ENCODE measurements around the gene ZNF679.
"Not testable (repeated sequence)": the region's sequence is repeated elsewhere in the genome, so short reads cannot be mapped to it uniquely, and the experiment has no call there.

ZNF679 gene

DNA sequence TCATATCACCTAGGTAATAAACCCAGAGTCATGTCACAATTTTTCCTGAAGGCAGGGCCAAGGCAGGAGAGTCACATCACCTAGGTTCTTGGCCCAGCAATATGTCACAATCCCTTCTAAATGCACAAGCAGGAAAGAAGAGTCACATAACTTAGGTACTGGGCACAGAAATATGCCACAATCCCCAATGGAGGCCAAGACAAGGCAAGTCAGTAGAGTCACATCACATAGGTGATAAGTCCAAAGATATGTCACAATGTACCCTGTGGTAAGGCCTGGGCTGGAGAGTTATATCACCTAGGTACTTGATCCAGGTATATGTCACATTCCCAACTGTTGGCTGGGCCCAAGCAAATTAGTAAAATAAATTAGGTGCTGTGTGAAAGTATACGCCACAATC, at the start of gene ZNF679:
Gene ZNF679 (plus strand): TSS at position 301 of the 400 bp plus-strand sequence. CDS start 20,644 bp downstream, outside the sequence.
- not testable (repeated sequence) for DNase-seq

DNA sequence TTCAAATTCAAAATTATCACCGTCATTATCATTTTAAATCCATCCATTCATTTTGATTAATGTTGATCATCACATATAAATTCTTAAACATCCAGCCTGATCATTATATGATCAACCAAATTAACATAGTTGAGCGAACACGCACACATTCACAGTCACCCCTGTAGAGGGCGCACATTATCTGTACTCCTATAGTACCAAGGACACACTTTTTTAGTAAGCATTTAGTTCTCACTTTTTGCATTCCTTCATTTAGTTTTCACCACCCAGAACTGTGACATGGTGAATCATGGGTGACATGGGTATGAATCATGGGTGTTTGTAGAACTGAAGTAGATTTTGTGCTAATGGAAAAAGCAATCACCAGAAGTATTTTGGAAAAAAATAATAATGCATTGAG, 47.3 kb upstream of the ZNF679 start:
- DNase-seq: no peak

DNA sequence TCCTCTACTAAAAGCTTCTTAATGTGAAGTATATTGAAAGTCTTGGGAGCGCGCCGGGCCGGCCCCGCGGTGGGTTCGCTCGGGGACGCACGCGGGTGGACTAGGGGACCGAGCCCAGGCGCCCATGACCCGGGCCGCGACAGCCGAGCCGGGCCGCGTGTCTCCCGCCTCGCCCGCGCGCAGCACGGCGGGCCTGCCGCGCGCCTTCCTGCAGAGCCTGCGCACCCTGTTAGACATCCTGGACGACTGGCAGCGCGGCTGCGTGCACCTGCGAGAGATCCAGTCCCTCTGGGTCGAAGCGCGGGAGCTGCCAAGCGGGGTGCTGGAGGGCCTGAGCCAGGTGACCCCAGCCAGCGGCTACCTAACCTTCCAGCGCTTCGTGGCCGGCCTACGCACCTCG, 46.7 kb upstream of the ZNF679 start:
- DNase-seq: no peak

DNA sequence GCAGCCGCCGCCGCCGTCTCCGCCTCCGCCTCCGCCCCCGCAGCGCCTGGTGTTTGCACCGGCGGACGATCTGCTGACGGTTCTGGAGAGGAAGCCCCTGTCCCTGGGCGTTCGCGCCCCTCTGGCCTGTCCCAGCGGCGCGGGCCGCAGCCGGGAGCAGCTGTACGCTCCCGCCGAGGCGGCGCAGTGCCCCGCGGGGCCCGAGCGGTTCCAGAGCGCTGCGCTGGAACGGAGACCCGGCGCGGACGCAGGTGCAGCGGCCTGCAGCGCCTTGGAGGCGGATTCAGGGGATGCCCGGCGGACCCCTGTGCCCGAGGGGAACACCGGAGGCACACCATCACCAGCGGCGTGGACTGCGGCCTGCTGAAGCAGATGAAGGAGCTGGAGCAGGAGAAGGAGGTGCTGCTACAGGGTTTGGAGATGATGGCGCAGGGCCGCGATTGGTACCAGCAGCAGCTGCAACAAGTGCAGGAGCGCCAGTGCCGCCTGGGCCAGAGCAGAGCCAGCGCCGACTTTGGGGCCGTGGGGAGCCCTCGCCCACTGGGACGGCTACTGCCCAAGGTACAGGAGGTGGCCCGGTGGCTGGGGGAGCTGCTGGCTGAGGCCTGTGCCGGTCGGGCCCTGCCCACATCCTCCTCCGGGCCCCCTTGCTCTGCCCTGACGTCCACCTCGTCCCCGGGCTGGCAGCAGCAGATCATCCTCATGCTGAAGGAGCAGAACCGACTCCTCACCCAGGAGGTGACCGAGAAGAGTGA, 46.1 kb upstream of the ZNF679 start:
- DNase-seq: no peak

DNA sequence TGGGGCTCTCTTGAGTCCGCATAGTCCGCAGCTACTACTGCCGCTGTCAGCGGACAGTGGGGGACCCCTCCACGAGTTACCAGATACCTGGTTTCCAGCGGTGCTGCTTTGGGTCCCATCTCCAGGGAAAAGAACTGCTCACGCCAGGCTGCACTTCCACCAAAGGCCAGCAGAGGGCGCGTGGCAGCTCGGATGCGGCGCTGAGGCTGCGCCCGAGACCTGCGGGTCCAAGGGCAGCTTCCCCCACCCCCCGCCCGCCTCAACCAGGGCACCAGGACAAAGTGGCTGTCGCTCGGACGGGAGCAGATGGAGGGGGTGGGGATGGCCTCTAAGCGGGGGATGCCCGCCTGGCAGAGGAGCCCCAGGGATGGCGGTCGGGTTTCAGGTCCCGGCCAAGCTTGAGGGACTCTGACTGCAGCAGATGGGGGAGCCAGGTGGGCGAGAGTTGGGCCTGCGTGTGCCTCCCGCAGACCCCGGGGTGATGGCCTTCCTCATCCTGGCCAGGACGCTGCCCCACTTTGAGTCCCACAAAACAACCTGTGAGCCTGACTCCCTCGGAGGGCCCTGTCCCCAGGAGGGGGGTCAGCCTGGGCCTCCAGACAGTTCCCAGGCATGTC, 45.0 kb upstream of the ZNF679 start:
- DNase-seq: peak; percentile 46

DNA sequence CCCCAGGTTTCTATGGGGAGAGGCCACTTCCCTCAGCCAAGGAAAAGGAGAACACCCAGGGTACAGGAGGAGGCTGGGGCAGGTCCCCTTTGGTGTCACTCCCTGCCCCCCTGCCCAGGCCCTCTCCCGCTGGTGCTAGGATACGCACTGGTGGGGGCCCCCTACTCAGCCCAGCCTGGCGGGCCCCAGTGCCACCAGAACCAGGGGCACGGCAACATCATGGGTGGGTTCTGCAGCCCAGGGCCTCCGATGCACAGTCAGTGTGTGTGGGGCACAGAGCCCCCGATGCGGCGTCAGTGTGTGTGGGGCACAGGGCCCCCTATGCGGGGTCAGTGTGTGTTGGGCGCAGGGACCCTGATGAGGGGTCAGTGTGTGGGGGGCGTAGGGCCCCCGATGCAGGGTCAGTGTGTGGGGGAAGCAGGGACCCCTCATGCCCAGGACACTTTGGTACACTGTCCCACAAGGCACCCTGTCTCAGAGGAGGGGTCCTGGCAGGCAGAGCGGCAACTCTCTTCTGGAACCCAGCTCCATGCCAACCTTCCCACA, 44.4 kb upstream of the ZNF679 start:
- DNase-seq: no peak

DNA sequence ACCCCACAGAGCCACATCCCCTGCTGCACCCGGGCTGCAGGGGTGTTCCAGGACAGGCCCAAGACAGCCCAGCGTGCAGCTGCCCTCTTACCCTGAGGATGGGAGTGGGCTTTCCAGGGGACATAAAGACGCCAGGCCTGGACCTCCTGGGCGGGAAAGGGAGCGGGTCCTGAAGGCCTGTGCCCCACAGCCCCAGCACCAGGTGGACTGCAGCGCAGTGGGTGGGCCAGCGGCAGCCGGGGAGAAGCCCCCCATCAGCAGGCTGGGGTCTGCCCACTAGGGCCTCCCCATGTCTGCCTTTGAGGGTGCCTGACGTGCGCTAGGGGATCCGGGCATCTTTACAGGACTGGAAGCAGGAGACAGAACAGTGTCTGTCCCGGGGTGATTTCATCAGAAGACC, 43.9 kb upstream of the ZNF679 start:
- no peak for DNase-seq

DNA sequence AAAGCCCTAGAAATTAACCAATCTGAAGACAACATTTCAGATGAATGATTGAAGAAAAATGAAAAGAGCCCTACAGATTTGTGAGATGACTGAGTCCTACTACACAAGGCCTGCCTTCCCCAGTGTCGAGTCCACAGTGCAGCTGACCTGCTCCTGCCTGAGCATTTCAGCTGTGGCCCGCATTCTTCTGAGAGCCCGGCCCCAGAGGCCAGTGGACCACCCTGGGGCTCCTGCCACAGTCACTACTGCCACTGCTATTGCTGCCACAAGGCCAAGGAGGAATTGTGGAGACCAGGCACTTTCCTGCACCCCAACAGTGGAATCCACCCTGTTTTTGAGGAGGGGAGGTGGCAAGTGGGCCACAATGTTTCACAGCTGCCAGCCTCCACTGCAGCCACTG, 40.9 kb upstream of the ZNF679 start:
- no peak for DNase-seq

DNA sequence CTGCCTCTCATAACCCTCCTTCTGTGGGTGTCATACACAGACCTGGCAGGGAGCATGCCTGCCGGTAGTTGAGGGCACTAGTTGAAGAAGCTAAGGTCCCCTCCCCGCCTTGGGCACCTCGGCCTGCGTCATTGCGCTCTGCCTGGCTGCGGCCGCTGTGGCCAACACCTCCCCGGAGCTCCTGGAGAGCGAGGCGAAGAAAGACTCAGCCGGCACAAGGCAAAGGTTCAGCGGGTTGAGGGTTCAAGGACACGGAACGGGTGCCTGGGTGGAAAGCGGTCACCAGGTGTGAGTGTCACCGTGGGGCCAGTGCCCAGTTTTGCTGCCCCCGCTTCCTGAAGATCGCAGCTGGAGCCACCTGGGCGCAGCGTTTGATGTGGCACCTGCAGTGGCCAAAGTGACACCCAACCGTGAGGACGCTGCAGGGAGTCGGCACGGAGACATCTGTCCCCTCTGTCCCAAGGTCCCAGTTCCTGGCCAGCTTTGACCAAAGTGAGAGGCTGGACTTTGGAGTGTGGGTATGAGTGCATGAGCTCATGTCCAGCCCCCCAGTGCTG, 36.0 kb upstream of the ZNF679 start:
- DNase-seq: no peak

DNA sequence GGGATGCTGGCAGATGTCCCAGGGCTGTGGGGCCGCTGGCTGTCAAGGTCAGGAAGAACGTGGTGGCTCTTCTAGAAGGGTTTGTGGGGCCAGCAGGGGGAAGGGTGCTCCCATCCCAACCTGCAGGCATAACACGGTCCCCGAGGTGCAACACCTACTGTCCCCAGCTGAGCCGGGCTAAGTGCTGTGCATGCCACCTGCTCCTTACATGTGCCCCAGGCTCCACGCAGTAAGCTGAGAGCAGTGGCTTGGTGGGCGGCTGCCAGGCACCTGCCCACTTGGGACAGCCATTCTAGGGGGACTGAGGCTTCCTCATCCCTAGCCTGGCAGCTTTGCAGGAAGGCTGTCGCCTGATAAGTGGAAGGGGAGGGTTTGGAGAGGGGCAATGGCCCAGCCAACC, 35.5 kb upstream of the ZNF679 start:
- no peak for DNase-seq

DNA sequence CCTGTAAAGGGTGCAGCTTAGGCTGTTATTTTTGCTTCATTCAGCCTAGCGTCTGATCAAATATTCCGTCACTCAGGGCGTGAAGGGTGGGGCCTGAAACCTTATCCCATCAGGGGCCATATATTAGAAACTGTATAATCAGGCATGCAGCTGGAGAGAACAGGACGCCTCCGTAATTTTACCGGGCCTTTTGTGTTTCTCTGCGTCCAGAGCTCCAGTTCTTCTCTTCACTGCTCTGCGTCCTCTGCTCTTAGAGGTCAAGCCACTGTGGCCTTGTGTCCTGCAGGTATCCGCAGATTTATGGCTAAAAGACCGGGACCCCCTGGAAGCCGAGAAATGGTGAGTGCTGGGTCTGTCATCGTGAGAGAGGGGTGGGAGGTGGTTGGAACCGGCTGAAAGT, 21.4 kb upstream of the ZNF679 start, which contains the start of gene ZNF735:
Gene ZNF735 (plus strand): TSS at position 301 of the 400 bp plus-strand sequence. CDS start 0 bp downstream, at position 301.
- DNase-seq: no peak

DNA sequence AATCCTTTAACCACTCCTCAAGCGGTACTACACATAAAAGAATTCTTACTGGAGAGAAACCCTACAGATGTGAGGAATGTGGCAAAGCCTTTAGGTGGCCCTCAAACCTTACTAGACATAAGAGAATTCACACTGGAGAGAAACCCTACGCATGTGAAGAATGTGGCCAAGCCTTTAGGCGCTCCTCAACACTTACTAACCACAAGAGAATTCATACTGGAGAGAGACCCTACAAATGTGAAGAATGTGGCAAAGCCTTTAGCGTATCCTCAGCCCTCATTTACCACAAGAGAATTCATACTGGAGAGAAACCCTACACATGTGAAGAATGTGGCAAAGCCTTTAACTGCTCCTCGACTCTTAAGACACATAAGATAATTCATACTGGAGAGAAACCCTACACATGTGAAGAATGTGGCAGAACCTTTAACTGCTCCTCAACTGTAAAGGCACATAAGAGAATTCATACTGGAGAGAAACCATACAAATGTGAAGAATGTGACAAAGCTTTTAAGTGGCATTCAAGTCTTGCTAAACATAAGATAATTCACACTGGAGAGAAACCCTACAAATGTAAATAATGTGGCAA, 8.5 kb upstream of the ZNF679 start:
- DNase-seq: not testable (repeated sequence)

DNA sequence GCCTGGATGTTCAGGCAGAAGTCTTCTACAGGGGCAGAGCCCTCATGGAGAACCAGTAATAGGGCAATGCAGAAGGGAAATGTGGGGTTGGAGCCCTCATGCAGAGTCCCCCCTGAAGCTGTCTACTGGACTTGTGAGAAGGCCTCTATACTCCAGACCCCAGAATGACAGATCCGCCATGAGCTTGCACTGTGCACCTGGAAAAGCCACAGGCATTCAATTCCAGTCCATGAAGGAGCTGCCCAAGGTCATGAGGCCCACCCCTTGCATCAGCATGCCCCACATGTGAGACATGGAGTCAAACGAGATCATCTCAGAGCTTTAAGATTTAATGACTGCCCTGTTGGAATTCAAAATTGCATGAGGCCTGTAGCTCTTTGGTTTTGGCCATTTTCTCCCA, 4.9 kb upstream of the ZNF679 start:
- no peak for DNase-seq

DNA sequence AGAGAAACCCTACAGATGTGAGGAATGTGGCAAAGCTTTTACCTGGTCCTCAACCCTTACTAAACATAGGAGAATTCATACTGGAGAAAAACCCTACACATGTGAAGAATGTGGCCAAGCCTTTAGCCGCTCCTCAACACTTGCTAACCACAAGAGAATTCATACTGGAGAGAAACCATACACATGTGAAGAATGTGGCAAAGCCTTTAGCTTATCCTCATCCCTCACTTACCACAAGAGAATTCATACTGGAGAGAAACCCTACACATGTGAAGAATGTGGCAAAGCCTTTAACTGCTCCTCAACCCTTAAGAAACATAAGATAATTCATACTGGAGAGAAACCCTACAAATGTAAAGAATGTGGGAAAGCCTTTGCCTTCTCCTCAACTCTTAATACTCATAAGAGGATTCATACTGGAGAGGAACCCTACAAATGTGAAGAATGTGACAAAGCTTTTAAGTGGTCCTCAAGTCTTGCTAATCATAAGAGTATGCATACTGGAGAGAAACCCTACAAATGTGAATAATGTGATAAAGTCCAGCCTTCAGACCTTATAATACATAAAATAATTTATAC, 38.2 kb downstream of the ZNF679 start:
- DNase-seq: no peak

DNA sequence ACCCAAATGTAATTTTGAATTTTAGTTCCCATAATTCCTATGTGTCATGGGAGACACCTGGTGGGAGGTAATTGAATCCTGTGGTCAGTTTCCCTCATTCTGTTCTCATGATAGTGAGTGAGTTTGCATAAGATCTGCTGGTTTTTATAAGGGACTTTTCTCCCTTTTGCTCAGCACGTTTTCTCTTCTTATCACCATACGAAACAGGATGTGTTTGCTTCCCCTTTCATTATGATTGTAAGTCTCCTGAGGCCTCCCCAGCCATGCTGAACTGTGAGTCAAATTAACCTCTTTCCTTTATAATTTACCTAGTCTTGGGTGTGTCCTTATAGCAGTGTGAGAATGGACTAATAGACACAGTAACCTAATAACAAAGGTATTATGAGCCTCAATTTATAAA, 49.4 kb downstream of the ZNF679 start:
- no peak for DNase-seq

DNA sequence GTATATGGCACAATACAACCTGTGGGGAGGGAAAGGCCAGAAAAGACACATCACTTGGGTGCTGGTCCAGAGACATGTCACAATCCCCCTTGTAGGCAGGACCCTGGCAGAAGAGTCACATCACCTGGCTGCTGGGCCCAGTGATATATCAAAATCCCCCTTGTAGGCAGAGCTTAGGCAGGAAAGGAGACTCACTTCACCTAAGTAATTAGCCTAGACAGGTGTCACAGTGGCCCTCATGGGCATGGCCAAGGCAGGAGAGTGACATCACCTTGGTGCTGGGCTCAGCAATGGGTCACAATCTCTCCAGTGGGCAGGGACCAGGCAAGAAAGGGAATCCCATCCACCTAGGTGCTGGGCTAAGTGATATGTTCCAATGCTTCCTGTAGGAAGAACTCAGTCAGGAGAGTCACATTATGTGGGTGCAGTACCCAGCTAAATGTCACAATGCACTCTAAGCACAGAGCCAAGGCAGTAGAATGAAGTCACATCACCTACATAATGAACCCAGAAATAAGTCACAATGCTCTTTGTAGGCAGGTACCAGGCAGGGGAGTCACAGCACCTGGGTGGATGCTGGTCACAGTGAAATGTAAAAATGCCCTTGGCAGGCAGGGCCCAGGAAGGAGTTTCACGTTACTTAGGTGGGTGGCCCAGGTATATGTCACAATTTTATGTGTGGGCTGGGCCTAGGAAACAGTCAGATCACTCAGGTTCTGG, 66.6 kb downstream of the ZNF679 start:
- no peak for DNase-seq

DNA sequence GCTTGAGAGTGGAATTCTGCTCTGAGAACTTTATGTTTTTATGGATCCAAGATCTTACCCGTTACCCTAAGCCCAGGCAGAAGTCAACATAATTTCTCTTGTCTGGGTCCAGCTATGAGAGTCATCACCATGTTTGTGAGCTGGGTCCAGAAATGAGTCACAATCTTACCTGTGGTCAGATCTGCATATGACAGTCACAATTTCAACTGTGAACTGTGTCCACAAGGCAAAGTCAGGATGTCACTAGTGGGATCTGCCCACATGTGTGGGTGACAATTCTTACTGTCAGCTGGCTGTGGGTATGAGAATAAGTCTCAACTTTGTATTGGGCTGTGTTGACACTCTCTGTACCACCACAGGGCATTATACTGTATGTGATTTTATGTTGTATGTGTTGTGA, 69.1 kb downstream of the ZNF679 start:
- DNase-seq: not testable (repeated sequence)

DNA sequence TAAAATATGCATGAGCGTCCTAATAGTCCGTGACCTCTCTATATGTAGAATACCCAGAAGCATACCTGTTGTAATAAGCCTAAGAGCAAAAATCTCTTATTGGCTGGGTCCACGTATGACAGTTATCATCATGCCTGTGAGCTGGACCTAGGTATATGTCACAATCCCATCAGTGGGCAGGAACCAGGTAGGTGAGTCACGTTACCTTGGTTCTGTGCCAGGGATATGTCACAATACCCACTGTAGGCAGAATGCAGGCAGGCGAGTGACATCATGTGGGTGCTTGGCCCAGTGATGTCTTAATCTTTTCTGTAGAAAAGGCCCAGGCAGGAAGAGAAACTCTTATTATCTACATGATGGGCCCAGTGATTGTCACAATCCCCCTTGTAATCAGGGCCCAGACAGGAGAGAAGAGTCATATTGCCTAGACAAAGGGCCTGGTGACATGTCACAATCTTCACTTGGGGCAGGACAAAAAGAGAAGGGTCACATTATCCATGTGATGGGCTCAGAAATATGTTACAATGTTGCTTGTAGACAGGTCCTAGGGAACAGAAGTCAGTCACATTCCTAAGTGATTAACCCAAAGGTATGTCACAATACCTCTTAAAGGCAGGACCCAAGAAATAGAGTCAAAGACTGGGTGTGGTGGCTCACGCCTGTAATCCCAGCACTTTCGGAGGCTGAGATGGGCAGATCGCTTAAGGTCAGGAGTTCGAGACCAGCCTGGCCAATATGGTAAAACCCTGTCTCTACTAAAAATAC, 72.5 kb downstream of the ZNF679 start:
- DNase-seq: no peak

DNA sequence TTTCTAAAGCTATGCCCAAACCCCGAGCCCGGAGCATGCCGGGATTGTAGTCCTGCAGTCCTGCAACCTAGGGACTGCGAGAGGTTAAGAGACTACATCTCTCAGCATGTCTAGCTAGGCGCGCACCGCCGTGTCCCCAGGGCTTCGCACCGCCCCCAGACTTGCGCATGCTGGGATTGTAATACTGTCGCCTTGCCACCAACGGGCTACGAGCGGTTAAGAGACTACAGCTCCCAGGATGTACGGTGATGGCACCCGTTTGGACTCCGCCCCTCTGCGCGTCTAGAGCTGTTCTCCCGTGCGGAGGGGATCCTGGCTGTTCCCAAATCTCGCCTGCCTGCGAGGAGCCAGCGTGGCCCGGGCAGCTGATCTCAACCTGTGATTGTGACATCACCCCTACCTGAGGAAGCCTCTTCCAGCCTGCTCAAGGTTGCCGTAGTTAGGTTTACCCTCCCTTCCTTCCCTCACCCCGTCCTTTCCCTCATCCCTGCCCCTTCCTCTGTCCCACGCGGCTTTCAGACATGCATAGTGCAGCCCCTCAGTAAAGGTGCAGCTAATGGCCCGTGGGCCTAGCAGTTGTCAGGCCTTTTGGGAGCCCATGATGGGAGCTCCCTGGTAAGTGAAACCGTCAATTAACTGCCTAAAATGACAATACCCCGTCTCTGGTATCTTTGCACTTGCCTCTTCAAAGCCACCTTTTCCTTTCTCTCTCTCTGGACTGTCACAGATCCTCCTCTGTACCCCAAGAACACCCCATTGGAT, 79.2 kb downstream of the ZNF679 start:
- DNase-seq: peak; percentile 85

DNA sequence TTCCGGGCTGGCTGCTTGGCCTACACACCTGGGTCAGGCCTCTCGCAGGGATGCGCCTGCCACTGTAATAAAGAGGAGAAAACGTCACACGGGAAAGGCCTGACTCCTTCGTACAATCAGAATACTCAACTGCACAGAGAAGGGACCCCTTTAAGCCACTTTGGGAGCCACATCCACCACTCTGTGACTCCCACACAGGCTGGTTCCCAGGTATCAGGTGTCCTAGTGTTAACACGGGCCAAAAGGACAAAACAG, 79.7 kb downstream of the ZNF679 start:
- no peak for DNase-seq

DNA sequence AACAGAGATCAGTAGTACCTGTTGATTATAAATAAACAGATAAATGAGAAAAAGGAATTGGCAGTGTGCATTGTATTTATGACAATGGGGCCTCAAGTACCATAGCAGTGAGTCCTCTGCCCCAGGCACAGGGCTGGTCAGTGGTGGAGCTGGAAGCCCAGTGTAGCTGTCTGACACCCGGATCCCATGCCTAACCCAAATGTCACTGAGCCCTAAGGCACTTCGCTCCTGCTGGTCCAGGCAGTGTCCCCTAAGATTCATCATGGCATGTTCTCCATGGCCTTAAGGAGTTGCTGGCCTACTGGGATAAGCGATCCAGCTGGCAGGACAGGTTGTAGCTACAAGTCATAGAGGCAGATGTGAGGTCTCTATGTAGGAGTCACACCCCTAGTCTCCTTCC, 82.2 kb downstream of the ZNF679 start:
- DNase-seq: no peak

All from stimulated activated CD4-positive, alpha-beta T cell treated with anti-CD3 and anti-CD28 coated beads, Interleukin-12 subunit alpha, Interleukin-12 subunit beta, amount 100 ng/mL, for 4 hours (primary cell).